Esophagus squamous epithelium (tissue), 5 donors: ENCODE measurements around the gene KDM4C. TPM values are rescaled to one million over a fixed set of nuclear protein-coding genes. Genes with fewer than 3 reads are reported as not detected.

ENCODE experiments used
- DNase-seq: peaks from one replicate; lab custom pipeline; 2025; lab: John Stamatoyannopoulos, UW
- H3K27ac ChIP-seq, 4 donors: fragments of 200-600 bp; sonication (generic); one replicate each; pipeline ENCODE4 v1.5.1; 2016 to 2019; ENCODE audit warnings: mild to moderate bottlenecking in 1 of 4
- H3K27me3 ChIP-seq, 4 donors: fragments of 200-600 bp; sonication (generic); 1 replicate in 3 of 4; 2 replicates in 1 of 4; pipeline versions ENCODE4 v1.5.1 to v1.6.0; 2017 to 2021; ENCODE audit warnings: antibody characterized with exemption in 1 of 4
- H3K36me3 ChIP-seq, 3 donors: fragments of 200-600 bp; sonication (generic); one replicate each; pipeline ENCODE4 v1.5.1; 2016 to 2019
- H3K4me1 ChIP-seq, 3 donors: fragments of 200-600 bp; sonication (generic); one replicate each; pipeline ENCODE4 v1.5.1; 2017 to 2019
- H3K4me3 ChIP-seq, 4 donors: fragments of 200-600 bp; sonication (generic); 1 replicate in 3 of 4; 2 replicates in 1 of 4; pipeline ENCODE4 v1.5.1; 2016 to 2019; ENCODE audit warnings: mild to moderate bottlenecking in 2 of 4, moderate library complexity in 1 of 4
- H3K9me3 ChIP-seq, 3 donors: fragments of 200-600 bp; sonication (generic); one replicate each; pipeline ENCODE4 v1.5.1; 2016 to 2019
- POLR2A ChIP-seq, 4 donors: fragments of 450-650 bp; IDR thresholded peaks; one replicate each; pipeline ENCODE4 v1.6.1; 2017; ENCODE audit warnings: antibody characterized with exemption in 4 of 4, mild to moderate bottlenecking in 4 of 4, moderate library complexity in 3 of 4
- WGBS, 2 donors: methylation state at CpG; one replicate each; pipeline ENCODE4 v1.1.5; 2018; 5-methylcytosine and 5-hydroxymethylcytosine counted together
- intact Hi-C: fragments of 100-400 bp; cut with DNase I; formaldehyde crosslinking; loops from one replicate; pipeline ENCODE4 v1.15.0; 2022
- total RNA-seq, 4 donors: library from RNA; depleted of rRNA; stranded (reverse); fragments of >200 nt; gene quantifications; one replicate each; pipeline ENCODE4 v1.1.0, GENCODE V29; 2016
- TF ChIP-seq, protein P1 (sequence below), 6 experiments: fragments of 450-650 bp in 4 of 6; fragments of 200-600 bp in 2 of 6; sonication (generic) in 2 of 6; IDR thresholded peaks; one replicate each; pipeline ENCODE4 v1.5.1; 2016 to 2019; ENCODE audit warnings: antibody characterized with exemption in 6 of 6, mild to moderate bottlenecking in 4 of 6, moderate library complexity in 4 of 6
- donor health status: DM: yes; HTN: yes; CAD: no.

The KDM4C gene
- total RNA-seq, 4 donors from 2014 or later = 12.5 to 43.9 (median 22.9) TPM

DNA sequence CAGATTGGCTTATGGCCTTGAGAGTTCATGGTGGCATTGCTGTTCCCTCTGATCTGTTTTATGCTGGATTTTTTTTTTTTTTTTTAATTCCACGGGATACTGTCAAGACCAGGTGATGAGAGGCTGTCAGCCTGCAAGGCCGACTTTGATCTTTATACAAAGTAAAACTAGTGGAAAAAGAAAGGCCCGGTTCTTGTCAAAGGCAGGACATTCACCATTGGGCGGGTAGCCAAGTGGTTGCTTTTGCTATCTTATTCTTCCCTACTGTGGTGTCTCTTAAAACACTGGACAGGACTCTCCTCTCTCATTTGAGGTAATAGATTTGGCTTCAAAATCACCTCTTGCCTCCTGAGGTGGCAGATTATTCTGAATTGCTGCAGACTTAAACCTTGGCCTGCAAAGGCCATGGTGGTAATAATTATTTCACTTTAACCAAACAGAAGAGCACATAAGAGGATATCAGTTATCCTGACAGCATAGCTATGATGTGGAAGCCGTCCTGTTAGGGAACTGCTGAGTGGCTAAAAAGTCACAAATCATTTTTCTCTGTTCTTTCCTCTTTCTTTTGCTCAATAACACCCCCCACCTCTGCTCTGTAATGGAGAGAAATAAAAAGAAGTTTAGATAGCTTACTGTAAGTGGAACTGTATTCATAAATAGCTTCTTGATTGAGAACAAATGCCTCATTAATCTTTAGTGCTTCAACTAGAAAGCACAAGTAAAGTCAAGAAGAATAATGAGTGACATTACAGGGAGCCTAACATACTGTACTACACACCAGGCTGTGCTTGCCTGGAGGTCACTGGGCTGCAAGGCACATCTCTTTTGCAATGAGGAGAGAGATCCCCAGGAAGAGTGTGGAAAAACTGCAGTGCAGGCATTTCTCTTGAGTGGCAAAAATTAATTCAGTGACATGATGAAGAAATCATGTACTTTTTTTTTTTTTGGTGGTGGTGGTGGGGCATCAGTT, 275.6 kb downstream of the KDM4C start:
- no peak overlapping the region for H3K4me3 ChIP-seq
- intact Hi-C loops = no loop called here
- peaks cover 0 to 10% (median 0%) of the 10 kb centered on the region in 3 donors for H3K36me3 ChIP-seq
- WGBS, 2 donors = 83 to 86% methylated on average over 5 of the region's 5 CpGs
- no peak for TF ChIP-seq POLR2A (IDR thresholded peaks at IDR 0.05)
- TF ChIP-seq, protein P1, sequence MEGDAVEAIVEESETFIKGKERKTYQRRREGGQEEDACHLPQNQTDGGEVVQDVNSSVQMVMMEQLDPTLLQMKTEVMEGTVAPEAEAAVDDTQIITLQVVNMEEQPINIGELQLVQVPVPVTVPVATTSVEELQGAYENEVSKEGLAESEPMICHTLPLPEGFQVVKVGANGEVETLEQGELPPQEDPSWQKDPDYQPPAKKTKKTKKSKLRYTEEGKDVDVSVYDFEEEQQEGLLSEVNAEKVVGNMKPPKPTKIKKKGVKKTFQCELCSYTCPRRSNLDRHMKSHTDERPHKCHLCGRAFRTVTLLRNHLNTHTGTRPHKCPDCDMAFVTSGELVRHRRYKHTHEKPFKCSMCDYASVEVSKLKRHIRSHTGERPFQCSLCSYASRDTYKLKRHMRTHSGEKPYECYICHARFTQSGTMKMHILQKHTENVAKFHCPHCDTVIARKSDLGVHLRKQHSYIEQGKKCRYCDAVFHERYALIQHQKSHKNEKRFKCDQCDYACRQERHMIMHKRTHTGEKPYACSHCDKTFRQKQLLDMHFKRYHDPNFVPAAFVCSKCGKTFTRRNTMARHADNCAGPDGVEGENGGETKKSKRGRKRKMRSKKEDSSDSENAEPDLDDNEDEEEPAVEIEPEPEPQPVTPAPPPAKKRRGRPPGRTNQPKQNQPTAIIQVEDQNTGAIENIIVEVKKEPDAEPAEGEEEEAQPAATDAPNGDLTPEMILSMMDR (IDR thresholded peaks at IDR 0.05) = no peak
- H3K27ac ChIP-seq = no peak overlapping the region
- no peak for DNase-seq
- H3K4me1 ChIP-seq = no peaks in the 10 kb centered on the region
- H3K9me3 ChIP-seq = no peaks in the 10 kb centered on the region
- no peaks in the 10 kb centered on the region for H3K27me3 ChIP-seq

DNA sequence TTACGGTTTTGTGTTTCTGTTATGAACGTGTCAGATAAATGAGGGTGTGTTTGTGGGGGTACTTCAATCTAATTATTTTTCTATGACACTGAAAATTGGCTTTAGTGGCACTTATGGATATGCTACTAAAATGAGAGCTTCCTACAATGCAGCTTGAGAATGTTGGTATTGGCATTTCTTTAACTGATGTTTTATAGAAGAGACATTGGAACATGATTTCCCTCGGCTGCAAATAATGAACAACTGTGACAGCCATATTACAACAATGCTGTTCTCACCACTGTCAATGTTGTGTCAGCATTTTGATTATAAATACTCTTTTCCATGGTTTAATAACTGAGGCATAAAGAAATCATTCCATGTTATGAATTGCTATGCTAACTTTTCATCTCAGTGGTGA, 279.4 kb downstream of the KDM4C start:
- Histone ChIP-seq H3K27ac (no peak overlapping the region), H3K4me3 (no peak overlapping the region), H3K9me3 (no peaks in the 10 kb centered on the region), H3K4me1 (no peaks in the 10 kb centered on the region), H3K36me3 (peaks cover 0 to 11% (median 0%) of the 10 kb centered on the region in 3 donors), H3K27me3 (no peaks in the 10 kb centered on the region)
- 76 to 95% methylated on average over 3 of the region's 3 CpGs for WGBS, 2 donors
- intact Hi-C loops = no loop called here
- DNase-seq = no peak
- no peak for TF ChIP-seq POLR2A (IDR thresholded peaks at IDR 0.05)
- TF ChIP-seq, protein P1 (IDR thresholded peaks at IDR 0.05) = no peak

GRCh38 chr9:7042124-7042523, 284.4 kb downstream of the KDM4C start:
- DNase-seq = no peak
- H3K4me3 ChIP-seq = no peak overlapping the region
- TF ChIP-seq POLR2A (IDR thresholded peaks at IDR 0.05) = no peak
- TF ChIP-seq, protein P1 (IDR thresholded peaks at IDR 0.05) = no peak
- no peak overlapping the region for H3K27ac ChIP-seq
- peaks cover 0 to 19% (median 0%) of the 10 kb centered on the region in 3 donors for H3K36me3 ChIP-seq
- no peaks in the 10 kb centered on the region for H3K4me1 ChIP-seq
- 89 to 93% methylated on average over 3 of the region's 3 CpGs for WGBS, 2 donors
- intact Hi-C loops = no loop called here
- H3K27me3 ChIP-seq = no peaks in the 10 kb centered on the region
- H3K9me3 ChIP-seq = no peaks in the 10 kb centered on the region

- H3K36me3 ChIP-seq = peaks cover 0 to 48% (median 0%) of the 10 kb centered on the region in 3 donors
- WGBS, 2 donors = 76 to 89% methylated on average over 1 of the region's 1 CpG
- no peaks in the 10 kb centered on the region for H3K27me3 ChIP-seq
- TF ChIP-seq, protein P1 (IDR thresholded peaks at IDR 0.05) = no peak
- TF ChIP-seq POLR2A (IDR thresholded peaks at IDR 0.05) = no peak
- intact Hi-C loops = no loop called here
- no peaks in the 10 kb centered on the region for H3K9me3 ChIP-seq
- no peak overlapping the region for H3K4me3 ChIP-seq
- H3K27ac ChIP-seq = no peak overlapping the region
- no peak for DNase-seq
- H3K4me1 ChIP-seq = no peaks in the 10 kb centered on the region
Observed at GRCh38 chr9:7045361-7045760, 287.6 kb downstream of the KDM4C start.

DNA sequence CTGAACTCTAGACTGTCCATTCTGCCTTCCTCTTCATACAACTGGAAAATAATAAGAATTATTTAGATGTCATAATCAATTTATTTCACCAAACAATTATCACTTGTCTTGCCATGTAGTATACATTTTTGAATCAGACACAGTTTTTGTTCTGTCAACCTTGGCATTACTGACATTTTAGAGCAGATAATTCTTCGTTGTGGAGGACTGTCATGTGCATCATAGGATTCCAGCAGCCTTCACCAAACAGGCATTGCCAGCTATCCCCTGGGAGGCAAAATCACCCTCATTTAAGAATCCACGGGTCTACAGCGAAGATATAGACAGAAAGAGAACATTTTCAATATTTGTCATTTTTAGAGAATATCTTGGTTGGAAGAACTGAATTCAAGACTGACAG, 293.9 kb downstream of the KDM4C start:
- H3K27me3 ChIP-seq = no peaks in the 10 kb centered on the region
- TF ChIP-seq POLR2A (IDR thresholded peaks at IDR 0.05) = no peak
- TF ChIP-seq, protein P1 (IDR thresholded peaks at IDR 0.05) = no peak
- H3K4me1 ChIP-seq = no peaks in the 10 kb centered on the region
- H3K9me3 ChIP-seq = no peaks in the 10 kb centered on the region
- 81 to 90% methylated on average over 3 of the region's 3 CpGs for WGBS, 2 donors
- no peak overlapping the region for H3K27ac ChIP-seq
- no peak for DNase-seq
- H3K36me3 ChIP-seq = peaks cover 0 to 55% (median 0%) of the 10 kb centered on the region in 3 donors
- intact Hi-C loops = no loop called here
- H3K4me3 ChIP-seq = no peak overlapping the region
